ENCODE data around the gene TNFRSF17. TPM values are rescaled to one million over a fixed set of nuclear protein-coding genes. Genes with fewer than 3 reads are reported as not detected.

The TNFRSF17 gene
- total RNA-seq, 1 experiment from 2014 or later = not detected

GRCh38 chr16:12017558-12017957, 52.5 kb downstream of the TNFRSF17 start:
- intact Hi-C loops (cut with micrococcal nuclease) = no loop called here
- Mint-ChIP-seq H3K27me3 (ENCODE audit: insufficient read depth, unreplicated experiment) (no peaks in the 10 kb centered on the region), H3K36me3 (ENCODE audit: insufficient read depth, unreplicated experiment) (no peaks in the 10 kb centered on the region), H3K4me1 (ENCODE audit: insufficient read depth, unreplicated experiment) (no peaks in the 10 kb centered on the region), H3K9me3 (ENCODE audit: unreplicated experiment) (no peaks in the 10 kb centered on the region), H3K4me3 (ENCODE audit: unreplicated experiment) (no peak overlapping the region), H3K27ac (ENCODE audit: low read depth, unreplicated experiment) (no peak overlapping the region)
- ChIA-PET CTCF (no interaction called here), POLR2A (no interaction called here)
- DNase-seq (ENCODE audit: unreplicated experiment) = no peak
- BruUV-seq (replicated peaks) = no TSS peak
- TF ChIP-seq CTCF (IDR thresholded peaks at IDR 0.05; ENCODE audit: unreplicated experiment) = no peak

Other genes with a start within 250 kb of the TNFRSF17 start
- gene TXNDC11, start 222.4 kb upstream of the TNFRSF17 start, total RNA-seq (2022) = 38.2 and 43.7 TPM in 2 replicates
- gene ZC3H7A, start 168.0 kb upstream of the TNFRSF17 start, total RNA-seq (2022) = 66.9 and 74.1 TPM in 2 replicates
- 302 and 406 TPM in 2 replicates for gene RSL1D1, start 113.7 kb upstream of the TNFRSF17 start, total RNA-seq (2022)
- gene GSPT1, start 49.3 kb upstream of the TNFRSF17 start, total RNA-seq (2022) = 163 and 199 TPM in 2 replicates
- gene NPIPB2, start 23.2 kb upstream of the TNFRSF17 start, total RNA-seq (2022) = 17.2 and 17.4 TPM in 2 replicates
- 12.0 and 13.6 TPM in 2 replicates for gene SNX29, start 11.5 kb downstream of the TNFRSF17 start, total RNA-seq (2022)

All from MCF 10A (cell line).